Adrenal gland (tissue), 5 donors: ENCODE results near the gene RGL3.

ENCODE experiments used
- CTCF ChIP-seq, 6 experiments: fragments of 450-650 bp in 4 of 6; fragments of 200-600 bp in 2 of 6; sonication (generic) in 1 of 6; IDR thresholded peaks; 1 replicate in 5 of 6; 2 replicates in 1 of 6; pipeline versions ENCODE4 v1.5.1 to v1.8.0; 2016 to 2021; ENCODE audit warnings: antibody characterized with exemption in 6 of 6, mild to moderate bottlenecking in 2 of 6, moderate library complexity in 1 of 6
- POLR2A ChIP-seq, 2 donors: fragments of 450-650 bp; IDR thresholded peaks; one replicate each; pipeline ENCODE4 v1.6.1; 2017; ENCODE audit warnings: antibody characterized with exemption in 2 of 2, mild to moderate bottlenecking in 2 of 2, moderate library complexity in 1 of 2
- donor health status: DM: no; HTN: no; CAD: no.

- TF ChIP-seq CTCF (IDR thresholded peaks at IDR 0.05) (no peak), POLR2A (IDR thresholded peaks at IDR 0.05) (no peak)
These were observed 27.1 kb upstream of the RGL3 start for GRCh38 chr19:11446271-11446651.
